HG03139 (cell line): ENCODE data around the gene MUC20.
"Not testable (repeated sequence)": the region's sequence is repeated elsewhere in the genome, so short reads cannot be mapped to it uniquely, and the experiment has no call there.

ENCODE experiments used
- ATAC-seq: cut with Tn5 transposase; IDR thresholded peaks from one replicate; pipeline ENCODE4 v1.9.1; 2021; ENCODE audit not compliant: unreplicated experiment

The MUC20 gene

GRCh38 chr3:195768831-195769303, 48.1 kb downstream of the MUC20 start:
- ATAC-seq = no peak

GRCh38 chr3:195769551-195769950, 48.8 kb downstream of the MUC20 start:
- ATAC-seq = no peak

DNA sequence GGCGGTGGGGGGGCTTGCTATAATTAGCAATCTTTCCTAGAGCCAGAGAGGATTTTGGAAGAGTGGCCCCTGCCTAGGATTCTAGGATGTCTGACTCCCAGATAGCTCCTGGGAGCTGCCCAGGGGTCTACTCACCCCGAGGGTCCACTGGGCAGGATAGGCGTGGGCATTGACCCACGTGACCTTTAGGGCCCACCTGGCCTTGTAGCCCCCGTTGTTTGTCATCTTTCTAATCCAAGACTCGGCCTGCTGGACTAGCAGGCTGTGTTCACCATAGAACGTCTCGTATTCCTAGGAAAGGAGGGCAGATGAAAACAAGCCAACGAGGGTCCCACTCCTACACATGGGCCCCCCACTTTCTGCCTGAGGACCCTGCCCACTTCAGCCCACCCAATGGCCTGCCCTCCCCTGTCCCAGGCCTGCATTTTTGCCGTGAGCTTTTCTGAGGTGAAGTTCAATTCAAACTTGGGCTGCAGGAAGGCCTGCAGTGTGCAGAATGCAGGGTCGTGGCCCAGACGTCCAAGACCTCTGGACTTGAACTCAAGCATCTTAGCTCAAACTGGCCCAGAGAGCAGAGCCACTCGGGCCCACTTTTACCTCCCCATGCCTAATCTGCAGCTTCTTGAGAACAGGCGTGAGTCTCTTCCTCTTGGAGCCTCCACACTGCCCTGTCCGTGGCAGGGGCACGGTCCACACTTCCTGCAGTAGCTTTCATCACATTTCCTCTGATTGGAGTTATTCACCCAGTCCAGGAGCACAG, 49.5 kb downstream of the MUC20 start:
- ATAC-seq = no peak

- ATAC-seq = not testable (repeated sequence)
Observed at GRCh38 chr3:195770841-195771645, 50.3 kb downstream of the MUC20 start.

- ATAC-seq = no peak
Observed at GRCh38 chr3:195771646-195772300, 51.0 kb downstream of the MUC20 start.

DNA sequence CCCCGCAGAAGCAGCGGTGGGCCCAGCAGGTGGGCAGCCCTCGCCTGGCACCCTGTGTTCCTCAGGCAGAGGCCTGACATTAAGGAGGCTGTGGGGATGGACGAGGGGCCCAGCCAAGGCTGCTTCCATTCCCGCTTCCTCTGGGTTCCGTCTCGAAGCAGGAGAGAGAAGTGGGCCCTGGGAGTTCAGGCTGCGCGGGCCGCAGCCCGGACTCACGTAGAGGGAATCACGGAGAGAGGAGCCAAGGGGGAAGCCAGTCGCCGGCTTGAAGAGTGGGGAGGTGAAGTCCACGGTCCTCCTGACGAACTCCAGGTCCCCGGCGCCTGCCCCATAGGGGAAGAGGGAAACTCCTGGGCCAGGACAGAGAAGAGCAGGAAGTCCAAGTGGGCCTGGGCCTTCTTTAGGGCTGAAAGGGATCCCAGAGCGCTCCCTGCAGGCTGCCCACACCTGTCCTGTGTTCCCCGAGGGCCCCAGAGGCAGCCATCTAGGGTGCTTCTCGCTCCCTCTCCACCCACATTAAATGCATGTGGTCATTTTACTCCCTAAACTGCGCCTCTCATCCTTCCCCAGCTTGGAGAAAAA, 53.3 kb downstream of the MUC20 start:
- no peak for ATAC-seq

GRCh38 chr3:195774917-195775316, 54.1 kb downstream of the MUC20 start:
- no peak for ATAC-seq

GRCh38 chr3:195777975-195778374, 57.2 kb downstream of the MUC20 start:
- no peak for ATAC-seq

GRCh38 chr3:195781236-195781635, 60.5 kb downstream of the MUC20 start:
- not testable (repeated sequence) for ATAC-seq
